HEK293 (cell line): ENCODE measurements around the gene TDRD3.

Experiments
- CTCF ChIP-seq: fragments of 450-650 bp; formaldehyde crosslinking; IDR thresholded peaks from 2 replicates; pipeline ENCODE4 v1.5.1; 2016; ENCODE audit warnings: missing biosample characterization, missing genetic modification characterization
- PATZ1 ChIP-seq: fragments of 450-650 bp; formaldehyde crosslinking; IDR thresholded peaks from 2 replicates; pipeline ENCODE4 v1.5.1; 2016; ENCODE audit warnings: missing biosample characterization, missing genetic modification characterization
- REST ChIP-seq: fragments of 450-650 bp; formaldehyde crosslinking; IDR thresholded peaks from 2 replicates; pipeline ENCODE4 v1.5.1; 2016; ENCODE audit warnings: missing biosample characterization, missing genetic modification characterization
- ZBTB21 ChIP-seq: fragments of 450-650 bp; formaldehyde crosslinking; IDR thresholded peaks from 2 replicates; pipeline ENCODE4 v1.5.1; 2017; ENCODE audit warnings: missing biosample characterization, missing genetic modification characterization
- ZFP69B ChIP-seq: fragments of 450-650 bp; formaldehyde crosslinking; IDR thresholded peaks from 2 replicates; pipeline ENCODE4 v1.5.1; 2016; ENCODE audit warnings: missing biosample characterization, missing genetic modification characterization
- ZNF133 ChIP-seq: fragments of 450-650 bp; formaldehyde crosslinking; IDR thresholded peaks from 2 replicates; pipeline ENCODE4 v1.5.1; 2016; ENCODE audit warnings: missing biosample characterization, missing genetic modification characterization
- ZNF248 ChIP-seq: fragments of 450-650 bp; formaldehyde crosslinking; IDR thresholded peaks from 2 replicates; pipeline ENCODE4 v1.5.1; 2017; ENCODE audit warnings: missing biosample characterization, missing genetic modification characterization
- ZNF266 ChIP-seq: fragments of 450-650 bp; formaldehyde crosslinking; IDR thresholded peaks from 2 replicates; pipeline ENCODE4 v1.5.1; 2016; ENCODE audit warnings: missing biosample characterization, missing genetic modification characterization, low read depth
- ZNF768 ChIP-seq: fragments of 450-650 bp; formaldehyde crosslinking; IDR thresholded peaks from 2 replicates; pipeline ENCODE4 v1.5.1; 2018; ENCODE audit warnings: missing biosample characterization, mild to moderate bottlenecking, missing genetic modification characterization

GRCh38 chr13:60479273-60479672, 82.3 kb downstream of the TDRD3 start:
- TF ChIP-seq ZBTB21 (tag by site-specific recombination) (no peak), ZNF133 (no peak), CTCF (tag by site-specific recombination) (no peak), ZNF248 (tag by site-specific recombination) (no peak), ZFP69B (tag by site-specific recombination) (no peak), ZNF266 (tag by site-specific recombination) (no peak), PATZ1 (tag by site-specific recombination) (no peak), ZNF768 (tag by site-specific recombination) (no peak), REST (tag by site-specific recombination) (no peak)
